NCI-H1105 treated with DMSO at 0.1 percent for 48 hours (cell line): ENCODE measurements around the gene OVOL1.
"Not testable (repeated sequence)": the region's sequence is repeated elsewhere in the genome, so short reads cannot be mapped to it uniquely, and the experiment has no call there.

Experiments used
- DNase-seq: peaks from one replicate; lab custom pipeline; 2025; lab: John Stamatoyannopoulos, UW

Gene OVOL1

GRCh38 chr11:65814986-65815565, 28.2 kb downstream of the OVOL1 start:
- no peak for DNase-seq

DNA sequence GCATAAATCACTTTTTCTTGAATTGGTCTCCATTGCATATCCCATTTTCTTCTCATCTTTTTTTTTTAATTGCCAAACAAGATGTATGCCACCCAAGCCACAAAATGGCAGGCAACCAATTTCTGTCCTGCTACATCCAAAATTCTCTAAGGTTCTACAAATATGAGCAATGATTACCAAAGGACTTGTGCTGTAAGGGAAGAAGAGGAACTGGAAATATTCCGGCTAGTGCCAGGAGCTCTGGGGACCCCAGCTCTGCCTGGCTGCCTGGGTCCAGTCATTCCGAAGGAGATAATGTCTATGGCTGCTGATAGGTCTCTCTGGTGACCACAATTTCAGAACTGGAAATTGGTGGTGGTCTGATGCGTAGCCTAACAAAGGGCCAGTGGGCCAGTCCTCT, 29.8 kb downstream of the OVOL1 start:
- no peak for DNase-seq

- no peak for DNase-seq
These were observed 30.5 kb downstream of the OVOL1 start for GRCh38 chr11:65817312-65817834.

GRCh38 chr11:65817835-65818680, 31.2 kb downstream of the OVOL1 start:
- peak; percentile 75 for DNase-seq

GRCh38 chr11:65821107-65821506, 34.2 kb downstream of the OVOL1 start:
- no peak for DNase-seq

DNA sequence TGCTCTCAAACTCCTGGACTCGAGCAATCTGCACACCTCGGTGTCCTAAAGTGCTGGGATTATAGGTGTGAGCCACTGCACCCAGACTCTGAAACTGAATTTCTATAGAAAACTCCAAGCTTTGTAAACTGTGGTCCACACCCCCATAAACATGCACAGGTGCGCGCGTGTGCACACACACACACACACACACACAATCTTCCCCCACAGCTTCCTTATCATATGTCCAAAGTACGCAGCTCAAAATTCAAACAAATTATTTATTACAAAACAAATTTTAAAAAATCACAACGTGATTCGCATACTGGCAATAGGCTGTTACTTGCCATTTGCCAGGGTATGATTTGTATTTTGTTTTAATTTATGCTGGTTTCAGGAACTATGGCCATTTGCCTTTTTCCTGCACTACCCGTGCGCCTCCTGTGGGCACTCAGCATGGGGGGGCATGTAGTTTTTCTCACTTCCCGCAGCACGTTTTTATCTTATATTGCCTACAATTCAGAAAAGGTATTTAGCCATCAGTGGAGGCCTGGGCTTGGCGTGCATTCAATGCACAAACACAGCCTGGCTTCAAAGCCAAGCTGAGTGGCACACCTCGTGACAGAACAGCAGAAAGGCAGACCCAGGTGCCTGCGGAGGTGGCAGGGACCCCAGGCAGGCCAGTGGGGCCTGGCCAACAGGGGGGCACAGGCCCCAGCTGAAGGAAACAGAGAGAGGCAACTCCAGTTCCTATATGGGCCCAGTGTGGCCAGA, 36.1 kb downstream of the OVOL1 start:
- DNase-seq = no peak

GRCh38 chr11:65826984-65827735, 40.3 kb downstream of the OVOL1 start:
- no peak for DNase-seq

GRCh38 chr11:65829459-65829858, 42.6 kb downstream of the OVOL1 start:
- DNase-seq = no peak

DNA sequence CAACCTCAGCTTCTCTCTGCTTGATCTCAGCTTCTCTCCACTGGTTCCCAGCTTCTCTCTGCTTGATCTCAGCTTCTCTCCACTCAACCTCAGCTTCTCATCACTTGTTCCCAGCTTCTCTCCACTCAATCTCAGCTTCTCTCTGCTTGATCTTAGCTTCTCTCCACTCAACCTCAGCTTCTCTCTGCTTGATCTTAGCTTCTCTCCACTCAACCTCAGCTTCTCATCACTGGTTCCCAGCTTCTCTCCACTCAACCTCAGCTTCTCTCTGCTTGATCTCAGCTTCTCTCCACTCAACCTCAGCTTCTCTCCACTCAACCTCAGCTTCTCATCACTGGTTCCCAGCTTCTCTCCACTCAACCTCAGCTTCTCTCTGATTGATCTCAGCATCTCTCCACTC, 45.4 kb downstream of the OVOL1 start:
- not testable (repeated sequence) for DNase-seq

- peak; percentile 93 for DNase-seq
These were observed 46.6 kb downstream of the OVOL1 start, which contains the start of gene SNX32 for GRCh38 chr11:65833297-65834030. SNX32 (plus strand) TSS chr11:65833963; CDS start chr11:65834066, 103 bp downstream.

- DNase-seq = no peak
These were observed 47.3 kb downstream of the OVOL1 start for GRCh38 chr11:65834202-65834601.

GRCh38 chr11:65842144-65842543, 55.3 kb downstream of the OVOL1 start:
- DNase-seq = no peak

- no peak for DNase-seq
These were observed 56.9 kb downstream of the OVOL1 start for GRCh38 chr11:65843811-65844210.

DNA sequence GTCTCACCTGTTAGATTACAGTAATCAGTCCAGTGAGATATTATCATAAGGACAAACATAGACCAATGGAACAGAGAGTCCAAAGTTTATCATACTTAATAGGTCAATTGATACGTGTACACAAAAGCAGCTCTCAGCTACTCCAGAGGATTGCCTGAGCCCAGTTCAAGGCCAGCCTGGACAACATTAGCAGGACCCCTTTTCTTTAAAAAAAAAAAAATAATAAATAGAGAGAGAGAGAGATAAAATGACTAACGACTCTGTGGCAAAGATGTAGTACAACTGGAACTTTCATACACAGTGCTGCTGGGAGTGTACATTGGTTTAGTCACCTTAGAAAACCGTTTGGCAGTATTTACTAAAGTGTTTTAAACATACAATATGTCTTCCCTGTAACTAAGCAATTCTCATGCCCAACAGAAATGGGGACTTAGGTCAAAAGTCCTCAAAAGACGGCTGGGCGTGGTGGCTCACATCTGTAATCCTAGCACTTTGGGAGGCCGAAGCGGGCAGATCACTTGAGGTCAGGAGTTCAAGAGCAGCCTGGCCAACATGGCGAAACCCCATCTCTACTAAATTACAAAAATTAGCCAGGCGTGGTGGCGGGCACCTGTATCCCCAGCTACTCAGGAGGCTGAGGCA, 57.5 kb downstream of the OVOL1 start:
- DNase-seq = no peak
